ENCODE measurements around the gene ZCRB1. TPM values are rescaled to one million over a fixed set of nuclear protein-coding genes. Genes with fewer than 3 reads are reported as not detected.

ZCRB1 gene
- total and polyA plus RNA-seq, 2 experiments from 2014 or later: 18.1 to 256 TPM

GRCh38 chr12:42282294-42282693 is 43.6 kb downstream of the ZCRB1 start:
- no peaks in the 10 kb centered on the region; the same call in 2 of the 3 replicates for H3K9me3 Mint-ChIP-seq
- H3K27ac Mint-ChIP-seq: no peak overlapping the region
- H3K36me3 ChIP-seq (ENCODE audit: insufficient read depth): no peaks in the 10 kb centered on the region
- H3K4me1 Mint-ChIP-seq: no peaks in the 10 kb centered on the region
- ATAC-seq (no peak), DNase-seq (ENCODE audit: low spot score) (no peak)
- no peaks in the 10 kb centered on the region for H4K20me1 ChIP-seq (replicated peaks; ENCODE audit: insufficient read depth)
- TF ChIP-seq CREB1 (CRISPR knock-in tag; IDR thresholded peaks at IDR 0.05; ENCODE audit: low read depth) (no peak), EZH2 (IDR thresholded peaks at IDR 0.05; ENCODE audit: low read depth, unreplicated experiment) (no peak), ZNF114 (CRISPR knock-in tag; IDR thresholded peaks at IDR 0.05) (no peak), EZH2phosphoT487 (IDR thresholded peaks at IDR 0.05; ENCODE audit: unreplicated experiment) (no peak), CTCF (conservative IDR thresholded peaks at IDR 0.05; ENCODE audit: low read depth in 2 of 2) (no peak), POLR2AphosphoS5 (IDR thresholded peaks at IDR 0.05; ENCODE audit: low read depth) (no peak), STAT1 (IDR thresholded peaks at IDR 0.05; ENCODE audit: unreplicated experiment) (no peak), ZNF462 (CRISPR knock-in tag; IDR thresholded peaks at IDR 0.05) (no peak), ETS1 (IDR thresholded peaks at IDR 0.05) (no peak), REST (IDR thresholded peaks at IDR 0.05; ENCODE audit: unreplicated experiment) (no peak), ZNF331 (CRISPR knock-in tag; IDR thresholded peaks at IDR 0.05; ENCODE audit: low read depth) (no peak), JUNB (IDR thresholded peaks at IDR 0.05; ENCODE audit: unreplicated experiment) (no peak), NANOG (IDR thresholded peaks at IDR 0.05; ENCODE audit: borderline replicate concordance) (no peak)
- no peaks in the 10 kb centered on the region for H3K27me3 Mint-ChIP-seq (ENCODE audit: insufficient read depth, low read depth, poor library complexity)
- H3F3A ChIP-seq (replicated peaks; ENCODE audit: low read depth): no peaks in the 10 kb centered on the region
- no peaks in the 10 kb centered on the region for H3K36me3 Mint-ChIP-seq (ENCODE audit: low read depth)
- H3K9me2 ChIP-seq (ENCODE audit: insufficient read depth): no peaks in the 10 kb centered on the region
- no peaks in the 10 kb centered on the region for H3K79me2 ChIP-seq (replicated peaks; ENCODE audit: insufficient read depth)
- H2AFZ ChIP-seq: no peak overlapping the region
- no peak overlapping the region for H3K4me3 Mint-ChIP-seq
- H3K27me3 ChIP-seq (ENCODE audit: insufficient read depth): no peaks in the 10 kb centered on the region
- no peaks in the 10 kb centered on the region for H3K4me1 ChIP-seq (ENCODE audit: insufficient read depth)
- H3K4me2 ChIP-seq: no peak overlapping the region
- H3K4me3 ChIP-seq: no peak overlapping the region
- no peak overlapping the region for H3K27ac ChIP-seq (ENCODE audit: low read depth)
